ENCODE results near the gene GALNT6. TPM values are rescaled to one million over a fixed set of nuclear protein-coding genes. Genes with fewer than 3 reads are reported as not detected.

Gene GALNT6
- 25.9 and 115 TPM in 2 replicates for total RNA-seq
- 25.2 and 74.2 TPM in 2 replicates for polyA plus RNA-seq
- 29.2 and 74.1 TPM in 2 replicates for polyA plus RNA-seq (2012)
- polyA minus RNA-seq (ENCODE audit: low replicate concordance), result 28.5 and 191 TPM in 2 replicates

GRCh38 chr12:51391283-51392123 is at the start of gene GALNT6:
Gene GALNT6, minus strand, starts transcription at chr12:51391406. Its CDS starts 11,625 bp downstream, at chr12:51379781.
- peaks cover 7% of the 10 kb centered on the region for H3K79me2 ChIP-seq (ENCODE audit: control insufficient read depth, insufficient read depth, low read length)
- no peaks in the 10 kb centered on the region for H3K27me3 ChIP-seq (ENCODE audit: control insufficient read depth, insufficient read depth, low read length)
- no peak for DNase-seq (ENCODE audit: low read depth in 2 of 2)
- TF ChIP-seq, protein P1, sequence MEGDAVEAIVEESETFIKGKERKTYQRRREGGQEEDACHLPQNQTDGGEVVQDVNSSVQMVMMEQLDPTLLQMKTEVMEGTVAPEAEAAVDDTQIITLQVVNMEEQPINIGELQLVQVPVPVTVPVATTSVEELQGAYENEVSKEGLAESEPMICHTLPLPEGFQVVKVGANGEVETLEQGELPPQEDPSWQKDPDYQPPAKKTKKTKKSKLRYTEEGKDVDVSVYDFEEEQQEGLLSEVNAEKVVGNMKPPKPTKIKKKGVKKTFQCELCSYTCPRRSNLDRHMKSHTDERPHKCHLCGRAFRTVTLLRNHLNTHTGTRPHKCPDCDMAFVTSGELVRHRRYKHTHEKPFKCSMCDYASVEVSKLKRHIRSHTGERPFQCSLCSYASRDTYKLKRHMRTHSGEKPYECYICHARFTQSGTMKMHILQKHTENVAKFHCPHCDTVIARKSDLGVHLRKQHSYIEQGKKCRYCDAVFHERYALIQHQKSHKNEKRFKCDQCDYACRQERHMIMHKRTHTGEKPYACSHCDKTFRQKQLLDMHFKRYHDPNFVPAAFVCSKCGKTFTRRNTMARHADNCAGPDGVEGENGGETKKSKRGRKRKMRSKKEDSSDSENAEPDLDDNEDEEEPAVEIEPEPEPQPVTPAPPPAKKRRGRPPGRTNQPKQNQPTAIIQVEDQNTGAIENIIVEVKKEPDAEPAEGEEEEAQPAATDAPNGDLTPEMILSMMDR (conservative IDR thresholded peaks at IDR 0.05 in 1 of 2, IDR thresholded peaks at IDR 0.05 in 1 of 2; ENCODE audit: low read depth in 1 of 2, low read length in 2 of 2), result no peak
- TF ChIP-seq EZH2 (IDR thresholded peaks at IDR 0.05; ENCODE audit: low read length, missing control alignments), result no peak
- H3K9me3 ChIP-seq (ENCODE audit: control insufficient read depth, insufficient read depth, low read depth, low read length), result no peaks in the 10 kb centered on the region
- H3K36me3 ChIP-seq (ENCODE audit: control insufficient read depth, insufficient read depth, low read length), result peaks cover 2% of the 10 kb centered on the region
- H3K4me1 ChIP-seq (ENCODE audit: control insufficient read depth, extremely low read depth, insufficient read depth, low read length), result peaks cover 46% of the 10 kb centered on the region
- H3K4me2 ChIP-seq (ENCODE audit: extremely low read depth, insufficient read depth, low read length), result peak within 1 kb of the TSS; percentile 83
- H3K4me3 ChIP-seq (replicated peaks in 1 of 4; ENCODE audit: control extremely low read depth in 1 of 4, insufficient read depth in 1 of 4, low read depth in 3 of 4, low read length in 4 of 4), result peak within 1 kb of the TSS; percentile 69 to 70 (median 70)
- peak within 1 kb of the TSS; percentile 77 for H3K27ac ChIP-seq (ENCODE audit: insufficient read depth, low read length)
- no peaks in the 10 kb centered on the region for H4K20me1 ChIP-seq (ENCODE audit: control insufficient read depth, extremely low read depth, insufficient read depth, low read length)
- peak within 1 kb of the TSS; percentile 58 for H2AFZ ChIP-seq (ENCODE audit: low read length)
- peak within 1 kb of the TSS; percentile 61 for H3K9ac ChIP-seq (ENCODE audit: insufficient read depth, low read length)

- H3K9me3 ChIP-seq (ENCODE audit: control insufficient read depth, insufficient read depth, low read depth, low read length), result no peaks in the 10 kb centered on the region
- no peaks in the 10 kb centered on the region for H3K79me2 ChIP-seq (ENCODE audit: control insufficient read depth, insufficient read depth, low read length)
- H3K36me3 ChIP-seq (ENCODE audit: control insufficient read depth, insufficient read depth, low read length), result no peaks in the 10 kb centered on the region
Measured at GRCh38 chr12:51439330-51439729, 48.1 kb upstream of the GALNT6 start.

DNA sequence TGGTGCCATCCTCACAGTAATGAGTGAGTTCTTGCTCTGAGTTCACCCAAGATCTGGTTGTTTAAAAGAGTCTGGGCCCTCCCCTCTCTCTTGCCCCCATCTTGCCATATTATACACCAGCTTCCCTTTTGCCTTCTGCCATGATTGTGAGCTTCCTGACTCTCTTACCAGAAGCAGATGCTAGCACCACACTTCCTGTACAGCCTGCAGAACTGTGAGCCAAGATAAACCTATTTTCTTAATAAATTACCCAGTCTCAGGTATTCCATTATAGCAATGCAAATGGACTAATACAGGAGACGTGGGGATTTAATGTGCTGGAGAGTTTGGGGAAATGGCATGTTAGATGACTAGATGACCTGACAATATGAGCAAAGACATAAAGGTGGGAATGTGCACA is 46.2 kb upstream of the GALNT6 start:
- Histone ChIP-seq H3K9me3 (ENCODE audit: control insufficient read depth, insufficient read depth, low read depth, low read length) (no peaks in the 10 kb centered on the region), H4K20me1 (ENCODE audit: control insufficient read depth, extremely low read depth, insufficient read depth, low read length) (no peaks in the 10 kb centered on the region), H3K27ac (ENCODE audit: insufficient read depth, low read length) (no peak overlapping the region), H3K27me3 (ENCODE audit: control insufficient read depth, insufficient read depth, low read length) (no peaks in the 10 kb centered on the region), H3K79me2 (ENCODE audit: control insufficient read depth, insufficient read depth, low read length) (no peaks in the 10 kb centered on the region), H2AFZ (ENCODE audit: low read length) (no peak overlapping the region), H3K9ac (ENCODE audit: insufficient read depth, low read length) (no peak overlapping the region), H3K4me3 (replicated peaks in 1 of 4; ENCODE audit: control extremely low read depth in 1 of 4, insufficient read depth in 1 of 4, low read depth in 3 of 4, low read length in 4 of 4) (no peak overlapping the region), H3K4me2 (ENCODE audit: extremely low read depth, insufficient read depth, low read length) (no peak overlapping the region), H3K4me1 (ENCODE audit: control insufficient read depth, extremely low read depth, insufficient read depth, low read length) (peaks cover 2% of the 10 kb centered on the region), H3K36me3 (ENCODE audit: control insufficient read depth, insufficient read depth, low read length) (no peaks in the 10 kb centered on the region)
- no peak for TF ChIP-seq EZH2 (IDR thresholded peaks at IDR 0.05; ENCODE audit: low read length, missing control alignments)
- TF ChIP-seq, protein P1 (conservative IDR thresholded peaks at IDR 0.05 in 1 of 2, IDR thresholded peaks at IDR 0.05 in 1 of 2; ENCODE audit: low read depth in 1 of 2, low read length in 2 of 2), result no peak
- DNase-seq (ENCODE audit: low read depth in 2 of 2), result no peak

More at GRCh38 chr12:51439330-51439729, 48.1 kb upstream of the GALNT6 start:
- no peak overlapping the region for H3K9ac ChIP-seq (ENCODE audit: insufficient read depth, low read length)
- no peak for TF ChIP-seq EZH2 (IDR thresholded peaks at IDR 0.05; ENCODE audit: low read length, missing control alignments)
- TF ChIP-seq, protein P1 (conservative IDR thresholded peaks at IDR 0.05 in 1 of 2, IDR thresholded peaks at IDR 0.05 in 1 of 2; ENCODE audit: low read depth in 1 of 2, low read length in 2 of 2), result no peak
- H3K4me1 ChIP-seq (ENCODE audit: control insufficient read depth, extremely low read depth, insufficient read depth, low read length), result no peaks in the 10 kb centered on the region
- no peak overlapping the region for H2AFZ ChIP-seq (ENCODE audit: low read length)
- no peak overlapping the region for H3K4me3 ChIP-seq (replicated peaks in 1 of 4; ENCODE audit: control extremely low read depth in 1 of 4, insufficient read depth in 1 of 4, low read depth in 3 of 4, low read length in 4 of 4)
- H4K20me1 ChIP-seq (ENCODE audit: control insufficient read depth, extremely low read depth, insufficient read depth, low read length), result no peaks in the 10 kb centered on the region
- H3K27me3 ChIP-seq (ENCODE audit: control insufficient read depth, insufficient read depth, low read length), result no peaks in the 10 kb centered on the region
- no peak for DNase-seq (ENCODE audit: low read depth in 2 of 2)
- H3K27ac ChIP-seq (ENCODE audit: insufficient read depth, low read length), result no peak overlapping the region
- no peak overlapping the region for H3K4me2 ChIP-seq (ENCODE audit: extremely low read depth, insufficient read depth, low read length)
